Subcutaneous abdominal adipose tissue (tissue), 5 donors: ENCODE results near the gene PAPSS2.
A peak's percentile ranks its signal among the peaks of the same experiment; 100 is the strongest.

Source experiments
- H3K27ac ChIP-seq: one replicate; pipeline ENCODE4 v1.7.0; 2013; ENCODE audit warnings: low read depth, mild to moderate bottlenecking, inconsistent platforms, low read length, moderate library complexity
- H3K27me3 ChIP-seq, 5 donors: one replicate each; pipeline ENCODE4 v1.7.0; 2013; ENCODE audit warnings: low read length in 5 of 5, inconsistent platforms in 1 of 5; ENCODE audit not compliant: control insufficient read depth in 5 of 5, insufficient read depth in 4 of 5
- H3K36me3 ChIP-seq, 5 donors: one replicate each; pipeline ENCODE4 v1.7.0; 2013; ENCODE audit warnings: low read length in 5 of 5; ENCODE audit not compliant: control insufficient read depth in 5 of 5, insufficient read depth in 5 of 5
- H3K4me1 ChIP-seq, 5 donors: one replicate each; pipeline ENCODE4 v1.7.0; 2013; ENCODE audit warnings: low read length in 5 of 5, mild to moderate bottlenecking in 3 of 5, moderate library complexity in 1 of 5; ENCODE audit not compliant: control insufficient read depth in 5 of 5, insufficient read depth in 5 of 5
- H3K4me3 ChIP-seq, 5 donors: one replicate each; pipeline ENCODE4 v1.7.0; 2013; ENCODE audit warnings: low read length in 5 of 5, low read depth in 1 of 5
- H3K9ac ChIP-seq, 5 donors: one replicate each; pipeline ENCODE4 v1.7.0; 2013; ENCODE audit warnings: low read length in 5 of 5, mild to moderate bottlenecking in 4 of 5, moderate library complexity in 3 of 5
- H3K9me3 ChIP-seq, 5 donors: one replicate each; pipeline ENCODE4 v1.7.0; 2013; ENCODE audit warnings: low read length in 5 of 5; ENCODE audit not compliant: control insufficient read depth in 5 of 5
- donor health status: healthy.
- donor health status: healthy.
- donor health status: healthy.
- donor health status: healthy.
- donor health status: healthy.

The PAPSS2 gene

DNA sequence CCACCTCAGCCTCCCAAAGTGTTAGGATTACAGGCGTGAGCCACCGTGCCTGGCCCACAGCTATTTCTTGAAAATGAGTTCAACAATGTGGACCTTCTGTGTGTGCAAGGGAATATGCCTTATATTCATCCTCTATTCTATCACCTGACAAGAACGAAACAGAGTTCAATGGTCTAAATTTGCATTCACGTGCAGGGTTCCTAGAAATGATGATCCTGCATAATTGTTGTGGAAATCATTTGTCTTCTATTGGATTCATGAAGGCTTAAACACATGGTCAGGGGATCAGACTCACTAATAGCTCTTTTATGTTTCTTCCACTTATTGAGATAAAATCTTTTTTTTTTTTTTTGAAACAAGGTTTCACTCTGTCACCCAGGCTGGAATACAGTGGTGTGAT is 23.7 kb downstream of the PAPSS2 start:
- no peaks in the 10 kb centered on the region for H3K9me3 ChIP-seq
- H3K36me3 ChIP-seq, result peaks cover 0 to 4% (median 0%) of the 10 kb centered on the region in 5 donors
- peaks cover 2 to 23% (median 23%) of the 10 kb centered on the region in 5 donors for H3K4me1 ChIP-seq
- no peak overlapping the region for H3K27ac ChIP-seq
- no peak overlapping the region for H3K4me3 ChIP-seq
- H3K27me3 ChIP-seq, result no peaks in the 10 kb centered on the region
- no peak overlapping the region for H3K9ac ChIP-seq

GRCh38 chr10:87684001-87684638 is 24.4 kb downstream of the PAPSS2 start:
- no peak overlapping the region for H3K4me3 ChIP-seq
- no peak overlapping the region for H3K27ac ChIP-seq
- peaks cover 0 to 4% (median 0%) of the 10 kb centered on the region in 5 donors for H3K36me3 ChIP-seq
- H3K9me3 ChIP-seq, result no peaks in the 10 kb centered on the region
- H3K9ac ChIP-seq, result no peak overlapping the region
- peaks cover 2 to 23% (median 23%) of the 10 kb centered on the region in 5 donors for H3K4me1 ChIP-seq
- no peaks in the 10 kb centered on the region for H3K27me3 ChIP-seq

- Histone ChIP-seq H3K4me1 (peaks cover 2 to 27% (median 27%) of the 10 kb centered on the region in 5 donors), H3K9me3 (no peaks in the 10 kb centered on the region), H3K27me3 (no peaks in the 10 kb centered on the region), H3K36me3 (peaks cover 0 to 4% (median 0%) of the 10 kb centered on the region in 5 donors), H3K9ac (no peak overlapping the region), H3K27ac (no peak overlapping the region), H3K4me3 (peak overlapping the region in 1 of 5 donors; percentile 22)
Observed at GRCh38 chr10:87685832-87686574, 26.3 kb downstream of the PAPSS2 start.

DNA sequence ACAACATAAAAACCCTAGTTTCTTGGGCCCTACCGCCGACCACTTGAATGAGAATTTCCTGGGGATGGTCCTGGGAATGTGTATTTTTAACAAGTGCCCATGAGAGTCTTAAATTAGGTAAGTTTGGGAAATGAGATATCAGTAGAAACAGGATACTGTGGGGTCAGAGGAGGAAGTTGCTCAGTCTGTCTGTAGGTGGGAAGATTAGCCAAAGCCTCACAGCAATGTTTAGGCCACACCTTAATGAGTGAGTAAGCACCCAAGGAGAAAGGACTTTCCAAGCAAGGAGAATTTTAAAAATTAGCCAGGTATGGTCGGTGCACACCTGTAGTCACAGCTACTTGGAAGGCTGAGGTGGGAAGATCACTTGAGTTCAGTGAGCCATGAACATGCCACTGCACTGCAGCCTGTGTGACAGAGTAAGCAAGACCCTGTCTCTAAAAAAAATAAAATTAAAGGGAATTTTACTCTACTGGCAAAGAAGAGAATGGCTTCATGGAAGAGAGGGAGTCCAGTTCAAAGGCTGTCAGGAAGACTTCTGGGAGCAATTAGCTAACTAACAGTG is 31.9 kb downstream of the PAPSS2 start:
- H3K27me3 ChIP-seq, result no peaks in the 10 kb centered on the region
- H3K4me1 ChIP-seq, result peaks cover 0 to 12% (median 8%) of the 10 kb centered on the region in 5 donors
- H3K4me3 ChIP-seq, result no peak overlapping the region
- no peaks in the 10 kb centered on the region for H3K36me3 ChIP-seq
- no peak overlapping the region for H3K27ac ChIP-seq
- no peak overlapping the region for H3K9ac ChIP-seq
- no peaks in the 10 kb centered on the region for H3K9me3 ChIP-seq

- H3K4me3 ChIP-seq, result no peak overlapping the region
- no peak overlapping the region for H3K27ac ChIP-seq
- no peaks in the 10 kb centered on the region for H3K27me3 ChIP-seq
- peaks cover 0 to 8% (median 7%) of the 10 kb centered on the region in 5 donors for H3K4me1 ChIP-seq
- peaks cover 0 to 5% (median 0%) of the 10 kb centered on the region in 5 donors for H3K36me3 ChIP-seq
- H3K9me3 ChIP-seq, result no peaks in the 10 kb centered on the region
- no peak overlapping the region for H3K9ac ChIP-seq
Observed at GRCh38 chr10:87692956-87693484, 33.3 kb downstream of the PAPSS2 start.

DNA sequence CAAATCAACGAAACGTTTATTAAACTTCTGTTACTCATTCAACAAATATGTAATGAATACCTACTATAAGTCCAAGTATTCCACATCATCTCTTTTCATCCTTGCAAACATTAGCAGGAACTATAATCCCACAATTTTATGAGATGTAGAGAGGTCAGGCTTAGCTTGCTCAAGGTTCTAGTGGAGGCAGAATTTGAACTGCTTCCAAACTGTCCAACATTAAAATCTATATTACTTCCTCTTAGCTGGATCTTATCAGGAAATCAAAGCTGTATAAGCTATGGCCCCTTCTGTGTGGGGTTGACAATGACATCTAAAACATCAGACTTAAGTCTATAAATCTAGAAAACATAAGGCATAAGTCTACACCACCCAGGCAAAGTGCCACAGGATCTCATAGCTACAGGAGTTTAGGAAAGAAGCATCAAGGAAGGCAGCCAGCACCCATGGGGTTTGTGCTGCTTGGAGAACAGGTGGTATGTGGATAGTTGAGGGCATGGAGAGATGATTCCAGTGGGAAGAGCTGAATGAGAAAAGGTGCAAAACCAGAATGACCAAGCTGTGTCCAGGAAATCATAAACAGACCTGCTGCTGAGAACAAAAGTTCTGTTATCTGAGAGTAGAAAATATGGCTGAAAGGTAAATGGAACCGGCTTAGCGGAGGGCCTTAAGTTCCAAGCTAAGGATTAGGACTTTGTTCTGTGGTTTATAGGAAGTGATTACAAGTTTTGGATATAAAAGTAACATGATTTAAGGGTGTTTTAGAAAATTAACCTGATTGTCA is 34.5 kb downstream of the PAPSS2 start:
- Histone ChIP-seq H3K4me1 (peaks cover 0 to 8% (median 7%) of the 10 kb centered on the region in 5 donors), H3K27ac (no peak overlapping the region), H3K9ac (no peak overlapping the region), H3K36me3 (peaks cover 0 to 5% (median 0%) of the 10 kb centered on the region in 5 donors), H3K9me3 (no peaks in the 10 kb centered on the region), H3K27me3 (no peaks in the 10 kb centered on the region), H3K4me3 (no peak overlapping the region)

DNA sequence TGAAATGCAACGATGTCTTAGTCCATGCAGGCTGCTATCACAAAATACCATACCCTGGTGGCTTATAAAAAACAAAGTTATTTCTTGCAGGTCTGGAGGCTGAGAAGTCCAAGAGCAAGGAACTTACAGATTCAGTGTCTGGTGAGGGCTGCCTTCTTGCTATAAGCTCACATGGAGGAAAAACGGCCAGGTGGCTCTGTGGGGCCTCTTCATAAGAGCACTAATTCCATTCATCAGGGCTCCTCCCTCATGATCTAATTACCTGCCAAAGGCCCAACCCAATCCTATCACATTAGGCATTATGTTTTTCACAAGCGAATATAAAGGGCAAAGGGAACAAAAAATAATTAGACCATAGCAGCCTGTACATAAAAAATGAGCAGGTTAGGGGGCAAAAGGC is 35.4 kb downstream of the PAPSS2 start:
- Histone ChIP-seq H3K36me3 (peaks cover 0 to 5% (median 0%) of the 10 kb centered on the region in 5 donors), H3K9me3 (no peaks in the 10 kb centered on the region), H3K4me1 (peaks cover 0 to 8% (median 7%) of the 10 kb centered on the region in 5 donors), H3K27me3 (no peaks in the 10 kb centered on the region), H3K4me3 (no peak overlapping the region), H3K27ac (no peak overlapping the region), H3K9ac (no peak overlapping the region)

- Histone ChIP-seq H3K27me3 (no peaks in the 10 kb centered on the region), H3K36me3 (peaks cover 0 to 5% (median 0%) of the 10 kb centered on the region in 5 donors), H3K9ac (no peak overlapping the region), H3K27ac (no peak overlapping the region), H3K4me3 (no peak overlapping the region), H3K9me3 (no peaks in the 10 kb centered on the region), H3K4me1 (peaks cover 0 to 5% (median 2%) of the 10 kb centered on the region in 5 donors)
Observed at GRCh38 chr10:87696922-87697745, 37.5 kb downstream of the PAPSS2 start.
